HG02759 (cell line): ENCODE data around the gene FAM50A.
"Not testable (repeated sequence)": the region's sequence is repeated elsewhere in the genome, so short reads cannot be mapped to it uniquely, and the experiment has no call there.

ENCODE experiments used
- ATAC-seq: cut with Tn5 transposase; IDR thresholded peaks from one replicate; pipeline ENCODE4 v1.9.1; 2021; ENCODE audit warnings: mild to moderate bottlenecking, moderate library complexity; ENCODE audit not compliant: unreplicated experiment

The FAM50A gene

GRCh38 chrX:154443992-154444754 is at the start of gene FAM50A:
Gene FAM50A (plus strand): TSS chrX:154444141. CDS start chrX:154444236, 95 bp downstream.
- peak; percentile 85 for ATAC-seq

GRCh38 chrX:154396363-154396762 is 47.6 kb upstream of the FAM50A start:
- ATAC-seq, result not testable (repeated sequence)

GRCh38 chrX:154396973-154397887 is 46.7 kb upstream of the FAM50A start:
- ATAC-seq, result peak; percentile 49

GRCh38 chrX:154397888-154398667 is 45.9 kb upstream of the FAM50A start, which contains the start of gene RPL10:
Gene RPL10 (plus strand): TSS chrX:154398377. CDS start chrX:154398520, 143 bp downstream.
- peak; percentile 75 for ATAC-seq

GRCh38 chrX:154398668-154399526 is 45.0 kb upstream of the FAM50A start:
- peak; percentile 36 for ATAC-seq

GRCh38 chrX:154399527-154400368 is 44.2 kb upstream of the FAM50A start:
- ATAC-seq, result no peak

- not testable (repeated sequence) for ATAC-seq
These were observed 43.5 kb upstream of the FAM50A start for GRCh38 chrX:154400369-154400817.

- no peak for ATAC-seq
These were observed 42.7 kb upstream of the FAM50A start for GRCh38 chrX:154401045-154401799.

- ATAC-seq, result no peak
These were observed 41.9 kb upstream of the FAM50A start for GRCh38 chrX:154401918-154402621.

- no peak for ATAC-seq
These were observed 41.3 kb upstream of the FAM50A start for GRCh38 chrX:154402622-154403127.

GRCh38 chrX:154403192-154403591 is 40.7 kb upstream of the FAM50A start:
- no peak for ATAC-seq

GRCh38 chrX:154403858-154404257 is 40.1 kb upstream of the FAM50A start:
- no peak for ATAC-seq

GRCh38 chrX:154404625-154405192 is 39.2 kb upstream of the FAM50A start:
- no peak for ATAC-seq

GRCh38 chrX:154408659-154409221 is 35.2 kb upstream of the FAM50A start:
- ATAC-seq, result peak; percentile 4

- peak; percentile 54 for ATAC-seq
These were observed 34.6 kb upstream of the FAM50A start, which contains the start of gene DNASE1L1 for GRCh38 chrX:154409222-154409871. Gene DNASE1L1 (minus strand): TSS chrX:154409254. CDS start chrX:154405568, 3,686 bp downstream.

GRCh38 chrX:154411981-154412340 is 32.0 kb upstream of the FAM50A start:
- peak; percentile 55 for ATAC-seq
